ENCODE data around the gene SNX5. TPM values are rescaled to one million over a fixed set of nuclear protein-coding genes. Genes with fewer than 3 reads are reported as not detected.

SNX5 gene
- total and polyA plus RNA-seq, 2 of the 13 experiments (the other 11 are each of a cell fraction or from before 2014, with no cell fraction given), result 664 to 1,040 TPM

GRCh38 chr20:17896771-17897369 lies 71.7 kb downstream of the SNX5 start (continued):
- TF ChIP-seq ZBED4 (CRISPR knock-in tag; IDR thresholded peaks at IDR 0.05; ENCODE audit: borderline replicate concordance), result no peak
- TF ChIP-seq ZFY (CRISPR knock-in tag; IDR thresholded peaks at IDR 0.05), result no peak; the same call in 1 of the 2 replicates
- TF ChIP-seq ZNF530 (CRISPR knock-in tag; IDR thresholded peaks at IDR 0.05; ENCODE audit: low read depth), result no peak
- TF ChIP-seq SIN3A (IDR thresholded peaks at IDR 0.05; ENCODE audit: borderline replicate concordance, low read depth, low read length), result no peak
- no peak for TF ChIP-seq ZKSCAN5 (CRISPR knock-in tag; IDR thresholded peaks at IDR 0.05)
- no peak for TF ChIP-seq TERF1 (CRISPR knock-in tag; IDR thresholded peaks at IDR 0.05)
- no peak for TF ChIP-seq ZNF891 (CRISPR knock-in tag; IDR thresholded peaks at IDR 0.05)
- TF ChIP-seq EED (CRISPR knock-in tag; IDR thresholded peaks at IDR 0.05), result no peak
- no peak for TF ChIP-seq ZFP1 (CRISPR knock-in tag; IDR thresholded peaks at IDR 0.05)
- no peak for TF ChIP-seq FOXA1 (IDR thresholded peaks at IDR 0.05)
- peak; percentile 92 for TF ChIP-seq FOXA1 (CRISPR knock-in tag; IDR thresholded peaks at IDR 0.05)
- peak; percentile 80 for TF ChIP-seq TEAD3 (CRISPR knock-in tag; optimal IDR thresholded peaks at IDR 0.05; ENCODE audit: borderline replicate concordance)
- TF ChIP-seq EEA1 (CRISPR knock-in tag; IDR thresholded peaks at IDR 0.05; ENCODE audit: borderline replicate concordance), result no peak
- TF ChIP-seq ZNF160 (CRISPR knock-in tag; IDR thresholded peaks at IDR 0.05), result no peak
- peak; percentile 92 for TF ChIP-seq JUND (CRISPR knock-in tag; IDR thresholded peaks at IDR 0.05)
- TF ChIP-seq MED1 (CRISPR knock-in tag; IDR thresholded peaks at IDR 0.05), result peak; percentile 97
- peak; percentile 44; the same call in 1 of the 2 replicates for TF ChIP-seq FOXP1 (IDR thresholded peaks at IDR 0.05)
- peak; percentile 87 for TF ChIP-seq FOXP1 (CRISPR knock-in tag; IDR thresholded peaks at IDR 0.05)
- peak; percentile 85; the same call in 1 of the 2 replicates for TF ChIP-seq HNF1B (CRISPR knock-in tag; IDR thresholded peaks at IDR 0.05)
- TF ChIP-seq ZNF263 (CRISPR knock-in tag; IDR thresholded peaks at IDR 0.05), result peak; percentile 80
- TF ChIP-seq SOX13 (IDR thresholded peaks at IDR 0.05), result peak; percentile 93
- peak in 1 of 2 experiments; percentile 95; a peak in 2 of 4 replicates for TF ChIP-seq SOX13 (CRISPR knock-in tag; conservative IDR thresholded peaks at IDR 0.05 in 1 of 2, IDR thresholded peaks at IDR 0.05 in 1 of 2)
- TF ChIP-seq HOMEZ (CRISPR knock-in tag; IDR thresholded peaks at IDR 0.05; ENCODE audit: low read depth), result peak; percentile 86
- no peak for TF ChIP-seq JDP2 (CRISPR knock-in tag; IDR thresholded peaks at IDR 0.05; ENCODE audit: borderline replicate concordance)
